DOHH2 (cell line): ENCODE measurements around the gene FGFBP1.

Experiments
- H3F3A ChIP-seq: fragments of 200-600 bp; sonication (generic), shearing (Covaris generic); 2 replicates; pipeline ENCODE4 v1.6.0; 2016; ENCODE audit warnings: antibody characterized with exemption, mild to moderate bottlenecking; ENCODE audit not compliant: control insufficient read depth, insufficient read depth
- H3K27ac ChIP-seq: fragments of 200-600 bp; sonication (generic); 2 replicates; pipeline ENCODE4 v1.5.1; 2014; ENCODE audit warnings: low read depth, mild to moderate bottlenecking, low read length, moderate library complexity
- H3K27me3 ChIP-seq: fragments of 200-600 bp; sonication (generic); 2 replicates; pipeline ENCODE4 v1.6.1; 2014; ENCODE audit warnings: mild to moderate bottlenecking, low read length, mixed read lengths; ENCODE audit not compliant: control insufficient read depth
- H3K36me3 ChIP-seq: fragments of 200-600 bp; sonication (generic); 2 replicates; pipeline ENCODE4 v1.6.1; 2014; ENCODE audit warnings: mild to moderate bottlenecking, low read length, moderate library complexity, mixed read lengths; ENCODE audit not compliant: control insufficient read depth
- H3K4me1 ChIP-seq: fragments of 200-600 bp; sonication (generic); 2 replicates; pipeline ENCODE4 v1.6.1; 2014; ENCODE audit warnings: mild to moderate bottlenecking, low read length, mixed read lengths; ENCODE audit not compliant: control insufficient read depth
- H3K4me2 ChIP-seq: fragments of 200-600 bp; sonication (generic); 2 replicates; pipeline ENCODE4 v1.6.0; 2014; ENCODE audit warnings: mild to moderate bottlenecking, low read length, moderate library complexity
- H3K4me3 ChIP-seq: fragments of 200-600 bp; sonication (generic); 2 replicates; pipeline ENCODE4 v1.5.1; 2014; ENCODE audit warnings: mild to moderate bottlenecking, low read length, mixed read lengths
- H3K79me2 ChIP-seq: fragments of 200-600 bp; sonication (generic); 2 replicates; pipeline ENCODE4 v1.6.1; 2014; ENCODE audit warnings: mild to moderate bottlenecking, low read length, mixed read lengths; ENCODE audit not compliant: control insufficient read depth
- H3K9me2 ChIP-seq: fragments of 200-600 bp; sonication (generic); replicated peaks from 2 replicates; pipeline ENCODE4 v1.6.1; 2014; ENCODE audit warnings: mild to moderate bottlenecking, low read length, mixed read lengths; ENCODE audit not compliant: control insufficient read depth
- H3K9me3 ChIP-seq: fragments of 200-600 bp; sonication (generic); 2 replicates; pipeline ENCODE4 v1.6.1; 2014; ENCODE audit warnings: antibody characterized with exemption, low read length, mixed read lengths; ENCODE audit not compliant: control insufficient read depth, insufficient read depth
- H4K20me1 ChIP-seq: fragments of 200-600 bp; sonication (generic); 2 replicates; pipeline ENCODE4 v1.6.0; 2014; ENCODE audit warnings: low read depth, mild to moderate bottlenecking, antibody characterized with exemption, low read length, moderate library complexity; ENCODE audit not compliant: control insufficient read depth, insufficient read depth
- EZH2phosphoT487 ChIP-seq: fragments of 200-600 bp; sonication (generic); IDR thresholded peaks from 2 replicates; pipeline ENCODE4 v1.6.1; 2017; ENCODE audit warnings: borderline replicate concordance, mild to moderate bottlenecking, antibody characterized with exemption, low read length, moderate library complexity, mixed read lengths
- TF ChIP-seq, protein P1 (sequence below): fragments of 200-600 bp; sonication (generic); IDR thresholded peaks from one replicate; pipeline ENCODE4 v1.5.1; 2014; ENCODE audit warnings: antibody characterized with exemption, mild to moderate bottlenecking, low read depth, low read length; ENCODE audit not compliant: poor library complexity, severe bottlenecking

The FGFBP1 gene

DNA sequence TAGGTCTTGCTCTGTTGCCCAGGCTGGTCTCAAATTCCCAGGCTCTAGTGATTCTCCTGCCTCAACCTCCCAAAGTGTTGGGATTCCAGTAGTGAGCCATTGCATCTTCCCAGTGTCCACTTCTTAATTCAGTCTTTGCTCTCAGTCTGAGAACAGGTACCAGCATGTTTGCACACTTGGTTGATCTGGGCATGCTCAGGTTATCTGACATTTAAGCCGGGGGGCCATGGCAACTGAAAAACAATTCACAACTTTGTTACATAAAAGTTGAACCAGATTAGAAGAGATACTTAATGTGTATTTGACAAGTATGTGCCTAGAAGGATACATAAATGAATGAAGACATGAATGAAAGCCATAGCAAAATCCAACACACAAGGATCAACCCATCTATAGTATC, 39.0 kb downstream of the FGFBP1 start:
- no peaks in the 10 kb centered on the region for H3K36me3 ChIP-seq
- no peaks in the 10 kb centered on the region for H3K9me3 ChIP-seq
- H3K27ac ChIP-seq: no peak overlapping the region
- H3F3A ChIP-seq: no peaks in the 10 kb centered on the region
- TF ChIP-seq, protein P1, sequence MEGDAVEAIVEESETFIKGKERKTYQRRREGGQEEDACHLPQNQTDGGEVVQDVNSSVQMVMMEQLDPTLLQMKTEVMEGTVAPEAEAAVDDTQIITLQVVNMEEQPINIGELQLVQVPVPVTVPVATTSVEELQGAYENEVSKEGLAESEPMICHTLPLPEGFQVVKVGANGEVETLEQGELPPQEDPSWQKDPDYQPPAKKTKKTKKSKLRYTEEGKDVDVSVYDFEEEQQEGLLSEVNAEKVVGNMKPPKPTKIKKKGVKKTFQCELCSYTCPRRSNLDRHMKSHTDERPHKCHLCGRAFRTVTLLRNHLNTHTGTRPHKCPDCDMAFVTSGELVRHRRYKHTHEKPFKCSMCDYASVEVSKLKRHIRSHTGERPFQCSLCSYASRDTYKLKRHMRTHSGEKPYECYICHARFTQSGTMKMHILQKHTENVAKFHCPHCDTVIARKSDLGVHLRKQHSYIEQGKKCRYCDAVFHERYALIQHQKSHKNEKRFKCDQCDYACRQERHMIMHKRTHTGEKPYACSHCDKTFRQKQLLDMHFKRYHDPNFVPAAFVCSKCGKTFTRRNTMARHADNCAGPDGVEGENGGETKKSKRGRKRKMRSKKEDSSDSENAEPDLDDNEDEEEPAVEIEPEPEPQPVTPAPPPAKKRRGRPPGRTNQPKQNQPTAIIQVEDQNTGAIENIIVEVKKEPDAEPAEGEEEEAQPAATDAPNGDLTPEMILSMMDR: no peak
- no peak for TF ChIP-seq EZH2phosphoT487
- H4K20me1 ChIP-seq: no peaks in the 10 kb centered on the region
- no peaks in the 10 kb centered on the region for H3K79me2 ChIP-seq
- H3K4me3 ChIP-seq: no peak overlapping the region
- H3K27me3 ChIP-seq: peaks cover 5% of the 10 kb centered on the region; the same call in 1 of the 2 replicates
- no peaks in the 10 kb centered on the region for H3K4me1 ChIP-seq
- H3K9me2 ChIP-seq: no peaks in the 10 kb centered on the region
- no peak overlapping the region for H3K4me2 ChIP-seq

- Histone ChIP-seq H3K4me1 (no peaks in the 10 kb centered on the region), H3K4me2 (no peak overlapping the region), H4K20me1 (no peaks in the 10 kb centered on the region), H3K79me2 (no peaks in the 10 kb centered on the region), H3K36me3 (no peaks in the 10 kb centered on the region), H3F3A (no peaks in the 10 kb centered on the region), H3K27me3 (peaks cover 5% of the 10 kb centered on the region; the same call in 1 of the 2 replicates), H3K9me3 (no peaks in the 10 kb centered on the region), H3K4me3 (no peak overlapping the region), H3K27ac (no peak overlapping the region), H3K9me2 (no peaks in the 10 kb centered on the region)
- TF ChIP-seq EZH2phosphoT487: no peak
- TF ChIP-seq, protein P1: no peak
Measured at GRCh38 chr4:15898902-15899301, 39.6 kb downstream of the FGFBP1 start.

GRCh38 chr4:15897577-15897976, 41.0 kb downstream of the FGFBP1 start:
- Histone ChIP-seq H4K20me1 (no peaks in the 10 kb centered on the region), H3K27me3 (peaks cover 5% of the 10 kb centered on the region; the same call in 1 of the 2 replicates), H3K79me2 (no peaks in the 10 kb centered on the region), H3F3A (no peaks in the 10 kb centered on the region), H3K4me1 (no peaks in the 10 kb centered on the region), H3K4me2 (no peak overlapping the region), H3K4me3 (no peak overlapping the region), H3K9me3 (no peaks in the 10 kb centered on the region), H3K9me2 (no peaks in the 10 kb centered on the region), H3K27ac (no peak overlapping the region), H3K36me3 (no peaks in the 10 kb centered on the region)
- TF ChIP-seq, protein P1: no peak
- TF ChIP-seq EZH2phosphoT487: no peak
